ENCODE data around the gene GRIK1. TPM values are rescaled to one million over a fixed set of nuclear protein-coding genes. Genes with fewer than 3 reads are reported as not detected.

GRIK1 gene
- total RNA-seq, 1 donor = not detected

- no peak for DNase-seq (ENCODE audit: low read depth in 2 of 3, low spot score in 2 of 3)
Measured at GRCh38 chr21:29504751-29505321, 435.0 kb downstream of the GRIK1 start.

- DNase-seq (ENCODE audit: low read depth in 2 of 3, low spot score in 2 of 3) = no peak
Measured at GRCh38 chr21:29501451-29501850, 438.3 kb downstream of the GRIK1 start.

GRCh38 chr21:29499734-29500343 lies 440.0 kb downstream of the GRIK1 start:
- no peak for DNase-seq (ENCODE audit: low read depth in 2 of 3, low spot score in 2 of 3)

GRCh38 chr21:29499229-29499628 lies 440.6 kb downstream of the GRIK1 start:
- DNase-seq (ENCODE audit: low read depth in 2 of 3, low spot score in 2 of 3) = no peak

GRCh38 chr21:29496337-29496736 lies 443.5 kb downstream of the GRIK1 start:
- DNase-seq (ENCODE audit: low read depth in 2 of 3, low spot score in 2 of 3) = peak in 1 of 3 donors; percentile 35

- DNase-seq (ENCODE audit: low read depth in 2 of 3, low spot score in 2 of 3) = no peak
Measured at GRCh38 chr21:29490016-29490415, 449.8 kb downstream of the GRIK1 start.

GRCh38 chr21:29487154-29487553 lies 452.6 kb downstream of the GRIK1 start:
- DNase-seq (ENCODE audit: low read depth in 2 of 3, low spot score in 2 of 3) = no peak

Other genes starting within 250 kb of the GRIK1 start
- not detected for gene CLDN17, start 226.8 kb upstream of the GRIK1 start, total RNA-seq

Measured in hematopoietic multipotent progenitor cell (in vitro differentiated cells).